GM19468 (cell line): ENCODE measurements around the gene CTIF.

Experiments
- ATAC-seq: cut with Tn5 transposase; IDR thresholded peaks from one replicate; pipeline ENCODE4 v1.9.1; 2021; ENCODE audit warnings: mild to moderate bottlenecking, moderate library complexity, moderate number of reproducible peaks; ENCODE audit not compliant: unreplicated experiment; ENCODE audit errors: extremely low read depth

CTIF gene

DNA sequence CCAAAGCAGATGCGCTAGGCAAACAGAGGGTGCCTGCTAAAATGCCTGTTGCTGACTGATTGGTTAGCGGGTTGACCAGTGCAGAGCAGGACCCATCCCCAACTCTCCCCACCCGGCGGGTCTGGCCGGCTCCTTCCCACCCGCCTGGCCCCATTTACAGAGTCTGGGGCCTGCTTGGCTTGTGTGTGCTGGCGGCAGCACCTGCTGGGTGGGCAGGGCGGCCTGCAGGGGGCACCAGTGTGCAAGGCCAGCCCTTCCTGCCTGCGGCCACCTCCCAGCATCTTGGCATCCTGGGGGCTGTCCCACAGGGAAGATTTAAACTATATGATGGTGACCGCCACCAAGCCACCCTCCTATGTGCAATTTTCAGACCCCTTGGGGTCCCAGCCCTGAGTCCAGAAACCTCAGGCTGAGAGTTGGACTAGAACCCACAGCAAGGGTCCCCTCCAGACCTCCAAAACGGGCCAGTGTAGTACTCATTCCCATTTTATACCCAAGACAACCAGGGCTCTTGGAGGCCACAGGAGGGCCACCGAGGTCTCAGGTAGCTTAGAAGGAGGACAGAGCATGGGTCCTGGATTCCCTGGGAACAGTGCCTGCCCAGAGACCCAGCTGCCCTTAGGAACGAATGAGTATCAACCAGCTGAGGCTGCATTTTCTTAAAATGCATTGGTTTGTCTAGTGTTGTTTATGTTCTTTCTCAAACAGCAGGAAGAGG, 238.4 kb downstream of the CTIF start:
- peak; percentile 58 for ATAC-seq

DNA sequence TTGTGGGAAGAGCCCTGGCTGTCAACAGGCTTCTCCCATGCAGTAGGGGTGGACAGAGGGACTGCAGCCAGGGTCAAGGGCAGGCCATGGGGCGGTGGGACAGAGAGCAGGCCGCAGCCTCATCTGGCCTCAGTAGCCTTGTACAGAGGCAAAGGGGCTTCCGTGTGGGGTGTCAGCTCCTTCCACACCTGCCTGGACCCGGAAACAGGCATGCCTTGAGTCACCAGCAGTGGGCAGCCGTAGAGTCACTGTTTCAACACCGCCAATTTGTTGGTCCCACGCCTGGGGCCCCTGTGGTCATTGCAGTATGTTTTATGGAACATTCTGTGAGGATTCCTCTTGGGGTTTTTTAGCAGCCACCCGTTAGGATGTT, 238.9 kb downstream of the CTIF start:
- ATAC-seq = no peak

DNA sequence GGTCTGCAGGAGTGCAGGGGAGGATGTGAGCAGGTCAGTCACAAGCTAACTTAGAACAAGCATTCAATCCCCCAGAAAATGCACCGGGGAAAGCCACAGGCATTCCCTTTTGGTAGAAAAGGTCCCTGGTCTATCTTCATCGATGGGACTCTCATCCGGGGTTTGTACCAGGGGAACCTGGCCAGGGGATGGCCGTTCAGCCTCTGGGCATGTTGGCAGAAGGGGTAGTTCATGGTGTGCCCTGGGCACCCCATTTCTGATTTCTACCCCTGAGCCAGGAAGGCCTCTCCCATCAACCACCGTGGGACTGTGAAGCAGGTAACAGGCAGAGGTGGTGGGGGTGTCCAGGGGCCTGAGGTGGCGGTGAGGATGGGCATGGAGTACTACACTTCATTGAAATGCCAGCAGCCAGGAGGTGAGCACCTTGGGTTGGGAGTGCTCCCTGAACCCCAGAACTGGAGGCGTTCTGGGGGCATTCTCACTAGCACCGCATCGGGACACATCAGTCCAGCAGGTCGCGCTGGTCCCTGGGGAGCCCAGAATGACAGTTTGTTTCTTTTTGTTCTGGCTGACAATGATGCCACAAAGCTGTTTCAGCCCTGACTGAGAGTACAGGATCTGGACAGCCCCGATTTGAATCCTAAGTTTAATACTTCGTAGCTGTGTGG, 239.6 kb downstream of the CTIF start:
- no peak for ATAC-seq

DNA sequence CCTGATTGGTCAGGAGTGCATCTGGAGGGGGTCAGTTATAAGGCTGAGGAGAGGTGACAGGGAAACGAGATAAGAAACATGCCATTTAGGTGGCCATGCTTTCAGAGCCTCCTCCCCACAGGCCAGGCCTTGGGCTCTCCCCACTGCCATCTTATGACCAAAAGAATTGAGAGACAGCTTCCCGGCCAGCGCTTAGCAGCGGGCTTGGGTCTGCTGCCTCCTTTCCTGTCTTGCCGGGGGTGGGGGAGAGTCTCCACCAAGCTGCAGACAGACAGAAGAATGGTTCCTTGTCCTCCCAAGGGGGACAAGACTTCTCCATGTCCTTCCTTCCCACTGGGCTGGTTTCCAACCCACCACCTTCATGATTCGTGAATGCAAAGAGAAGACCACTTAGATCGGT, 240.6 kb downstream of the CTIF start:
- no peak for ATAC-seq

DNA sequence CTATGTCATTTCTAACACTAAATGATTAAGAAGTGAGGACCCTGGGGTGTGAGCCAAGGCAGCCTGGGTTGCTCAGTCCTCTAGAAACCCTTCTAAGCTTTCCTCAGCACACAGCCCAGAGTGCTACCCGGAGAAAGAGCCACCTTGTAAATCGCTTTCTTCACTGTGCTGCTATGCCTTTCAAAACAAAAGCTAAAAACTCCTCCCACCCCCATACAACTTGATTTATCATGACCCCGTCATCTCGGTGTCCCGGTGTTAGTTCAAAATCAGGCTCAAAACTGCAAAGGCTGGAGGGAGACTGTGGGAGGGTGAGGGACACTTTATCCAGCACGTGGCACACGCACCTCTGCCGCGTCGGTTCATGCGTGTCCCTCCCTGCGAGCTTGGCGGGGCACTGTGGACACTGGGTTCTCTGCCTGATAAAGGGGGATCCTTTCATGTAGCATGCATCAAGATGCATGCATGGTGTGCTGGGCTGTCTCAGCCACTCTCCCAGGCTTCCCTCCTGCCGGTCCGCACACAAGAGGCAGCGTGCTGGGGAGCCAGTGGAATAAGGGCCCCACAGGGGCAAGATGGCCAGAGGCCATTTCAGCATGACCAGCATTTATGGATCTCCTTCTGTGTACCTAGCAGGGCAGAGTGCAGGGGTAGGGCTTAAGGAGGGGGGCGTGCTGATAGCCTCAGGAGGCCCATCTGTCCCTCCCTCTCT, 241.5 kb downstream of the CTIF start:
- ATAC-seq = no peak

DNA sequence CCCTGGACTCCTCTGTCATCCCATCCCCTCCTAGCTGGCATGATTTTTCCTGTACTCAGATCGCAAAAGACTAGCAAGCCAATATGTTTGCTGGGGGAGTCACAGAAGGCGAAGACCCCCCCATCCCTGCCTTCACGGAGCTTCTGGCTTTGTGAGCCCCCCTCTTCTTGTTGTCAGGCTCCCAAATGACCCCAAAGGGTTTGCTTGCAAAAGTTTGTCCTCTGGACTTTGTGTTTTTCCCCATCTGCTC, 242.0 kb downstream of the CTIF start:
- no peak for ATAC-seq

DNA sequence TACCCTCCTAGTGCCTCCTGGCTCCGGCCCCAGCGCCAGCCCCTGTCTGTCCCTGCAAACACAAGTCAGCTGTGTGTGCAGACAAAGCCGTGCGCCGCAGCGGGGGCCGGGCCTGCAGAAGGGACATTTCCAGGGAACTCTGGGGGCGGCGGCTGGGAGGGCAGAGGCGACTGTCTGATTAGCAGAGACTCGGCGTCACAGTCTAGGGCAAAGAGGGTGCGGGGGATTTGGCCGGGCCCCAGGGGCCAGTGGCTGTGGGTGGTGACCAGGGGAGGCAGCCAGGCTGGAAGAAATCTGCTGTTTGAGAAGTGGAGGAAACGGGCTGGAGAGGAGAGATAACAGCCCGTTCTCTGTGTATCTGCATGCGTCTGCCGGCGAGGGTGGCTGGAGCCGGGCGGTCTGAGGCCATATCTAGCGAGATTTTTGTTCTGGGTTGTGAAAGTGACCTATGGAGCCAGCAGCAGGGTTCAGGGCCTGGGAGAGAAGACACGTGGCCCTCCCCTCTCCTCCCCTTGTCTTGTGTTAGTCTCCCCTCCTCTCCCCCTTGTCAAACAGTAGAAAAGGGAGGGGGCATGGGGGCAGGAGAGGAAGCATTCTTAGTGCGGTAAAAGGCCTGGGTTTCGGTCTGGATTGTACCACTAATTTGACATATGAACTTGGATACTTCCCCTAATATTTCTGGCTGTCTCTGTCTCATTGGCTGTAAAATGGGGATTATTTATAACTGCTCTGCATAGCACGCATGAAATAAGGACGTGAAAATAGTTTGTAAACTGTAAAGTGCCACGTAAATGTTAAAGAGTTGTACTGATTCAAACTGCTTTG, 242.5 kb downstream of the CTIF start:
- ATAC-seq = no peak

DNA sequence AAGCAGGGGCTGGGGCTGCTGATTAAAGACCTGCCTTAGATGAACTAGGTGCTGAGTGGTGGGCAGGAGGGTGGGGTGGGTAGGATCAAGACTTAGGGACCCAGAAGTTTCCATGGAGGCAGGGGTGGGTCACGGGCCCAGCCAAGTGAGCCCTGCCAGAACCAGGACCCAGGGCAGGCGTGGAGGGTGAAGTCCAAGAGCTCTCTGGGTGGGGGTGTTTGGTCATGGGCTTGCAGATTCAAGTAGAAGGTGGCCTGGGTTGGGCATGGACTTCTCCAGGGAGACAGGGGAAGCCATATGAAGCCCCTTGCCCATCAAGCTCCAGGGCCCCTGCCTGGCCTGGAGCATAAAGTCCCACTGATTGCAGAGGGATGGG, 243.1 kb downstream of the CTIF start:
- ATAC-seq = no peak

DNA sequence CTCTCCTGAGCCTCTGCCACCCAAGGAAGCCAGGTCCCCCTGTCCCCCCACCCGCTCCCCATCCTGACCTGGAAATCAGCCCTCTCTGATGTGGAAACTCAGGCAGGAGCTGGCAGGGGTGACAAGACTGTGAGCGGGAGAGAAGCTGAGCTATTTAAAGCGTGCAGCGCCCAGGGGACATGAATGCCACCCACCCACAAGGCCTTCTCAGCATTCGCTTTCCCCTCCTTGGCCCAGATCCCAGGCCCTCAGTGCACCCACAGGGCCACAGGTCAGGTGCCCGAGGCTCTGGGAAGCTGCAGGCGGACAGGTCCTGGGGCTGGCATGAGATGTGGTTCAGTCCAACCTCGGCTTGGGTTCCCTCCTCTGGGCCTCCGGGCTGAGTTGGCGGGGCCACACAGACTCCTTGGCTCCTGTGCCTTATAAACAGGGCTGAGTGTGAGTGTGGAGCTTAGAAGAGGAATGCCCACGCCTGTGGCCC, 243.6 kb downstream of the CTIF start:
- no peak for ATAC-seq

DNA sequence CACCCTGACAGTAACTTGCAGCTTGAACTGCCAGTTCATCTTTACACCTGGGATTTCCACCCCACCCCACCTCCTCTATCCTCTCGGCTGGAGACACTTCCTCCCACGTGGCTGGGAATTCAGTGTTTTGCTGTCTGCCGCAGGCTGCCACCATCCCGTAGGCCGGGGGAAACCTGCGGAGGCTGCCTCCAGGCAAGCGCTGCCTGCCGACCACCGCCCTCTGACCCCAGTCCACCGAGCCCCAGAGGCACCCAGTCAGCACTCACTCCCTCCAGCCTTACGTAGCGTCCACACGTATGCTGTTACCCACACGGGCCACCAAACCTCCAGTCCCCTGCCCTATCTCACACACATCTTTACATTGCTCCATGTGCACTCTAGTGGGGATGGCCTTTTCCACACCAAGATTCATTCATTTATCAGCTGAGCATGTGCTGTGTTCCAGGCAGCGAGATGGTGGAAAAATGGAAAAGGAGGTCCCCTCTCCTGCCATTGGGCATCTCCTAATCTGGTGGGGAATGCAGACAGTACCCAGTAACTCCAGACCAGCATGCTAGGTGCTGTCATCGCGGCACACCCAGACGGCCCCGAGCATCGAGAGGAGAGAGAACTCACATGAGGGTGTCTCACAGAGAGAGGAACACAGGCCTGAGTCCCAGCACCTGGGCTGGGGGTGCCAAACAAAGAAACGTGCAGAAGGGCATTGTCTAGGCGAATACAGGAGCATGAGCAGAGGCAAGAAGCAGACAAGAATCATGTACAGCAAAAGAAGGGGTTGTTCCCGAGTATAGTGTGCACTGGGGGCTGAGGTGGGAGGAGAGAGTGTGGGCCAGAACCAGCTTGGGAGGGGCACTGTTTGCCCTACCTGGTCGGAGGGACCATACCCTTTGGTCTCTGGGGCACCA, 245.0 kb downstream of the CTIF start:
- no peak for ATAC-seq

DNA sequence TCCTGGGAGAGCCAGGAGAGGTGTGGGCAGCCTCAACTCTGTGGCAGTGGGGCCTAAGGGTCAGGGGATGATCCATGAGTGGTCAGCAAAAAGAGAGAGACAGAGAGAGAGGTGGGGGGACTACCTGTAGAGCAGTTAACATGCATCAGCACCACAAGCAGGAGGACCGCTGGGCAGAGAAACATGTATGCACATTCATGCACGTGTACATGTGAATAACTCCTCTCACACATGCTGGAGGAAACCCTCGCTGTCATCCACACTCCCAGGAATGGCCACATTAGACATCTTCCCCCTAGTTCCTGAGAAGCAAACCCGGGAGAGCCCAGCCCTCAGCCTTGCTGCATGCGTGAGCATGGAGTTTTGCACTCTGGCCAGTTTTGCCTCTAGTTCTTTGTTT, 245.8 kb downstream of the CTIF start:
- ATAC-seq = no peak

DNA sequence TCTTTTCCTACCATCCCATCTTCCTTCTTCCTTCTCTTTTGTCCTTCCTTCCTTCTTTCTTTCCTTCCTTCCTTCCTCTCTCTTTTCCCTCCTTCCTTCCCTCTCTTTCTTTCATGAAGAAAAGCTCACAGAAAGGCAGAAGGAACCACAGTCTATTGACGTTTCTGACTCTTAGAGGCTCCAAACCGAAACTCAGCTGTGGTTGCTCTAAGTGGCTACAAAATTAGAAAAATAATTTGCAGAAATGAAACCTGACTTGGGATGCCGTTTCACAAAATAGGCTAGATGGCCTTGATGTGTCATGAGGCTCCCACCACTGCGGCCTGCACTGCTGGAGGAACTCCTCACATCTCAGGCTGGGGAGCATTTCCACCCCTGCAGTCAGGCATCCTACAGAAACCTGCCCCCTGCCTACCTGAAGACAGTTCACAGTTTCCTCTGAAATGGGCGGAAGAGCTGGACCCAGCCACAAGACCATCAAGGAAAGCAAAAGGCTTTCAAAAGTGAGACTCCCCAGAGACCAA, 246.3 kb downstream of the CTIF start:
- ATAC-seq = peak; percentile 84

DNA sequence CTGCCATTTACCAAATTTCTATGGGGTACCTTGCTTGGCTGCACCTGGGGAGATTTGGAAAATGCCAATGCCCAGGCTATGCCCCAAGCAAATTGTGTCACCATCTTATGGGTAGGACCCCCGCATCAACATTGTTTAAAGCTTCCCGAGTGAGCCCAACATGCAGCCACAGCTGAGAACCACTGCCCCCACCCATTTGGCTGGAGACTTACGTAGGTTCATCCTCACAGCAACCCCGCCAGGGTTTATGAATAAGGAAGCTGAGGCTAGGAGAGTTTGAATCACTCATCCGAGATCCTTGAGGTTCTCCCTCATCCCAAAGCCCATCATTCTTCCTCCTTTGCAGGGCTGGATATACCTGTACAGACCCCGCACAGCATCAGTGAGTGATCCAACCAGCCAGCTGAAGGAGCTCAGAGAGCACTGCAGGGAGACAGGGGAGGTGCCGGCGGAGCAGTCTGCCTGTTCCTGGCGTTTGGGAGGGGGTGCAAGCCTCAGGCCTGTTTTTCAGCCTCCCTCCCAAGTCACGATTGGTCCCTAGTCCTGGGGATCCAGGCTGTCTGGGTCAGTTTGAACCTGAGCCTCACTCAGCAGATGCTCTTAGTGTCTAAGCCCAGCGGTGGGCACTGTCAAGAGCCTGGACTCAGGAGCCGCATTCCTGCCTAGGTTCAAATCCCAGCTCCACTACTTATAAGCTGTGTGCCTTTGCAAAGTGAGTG, 247.1 kb downstream of the CTIF start:
- no peak for ATAC-seq

DNA sequence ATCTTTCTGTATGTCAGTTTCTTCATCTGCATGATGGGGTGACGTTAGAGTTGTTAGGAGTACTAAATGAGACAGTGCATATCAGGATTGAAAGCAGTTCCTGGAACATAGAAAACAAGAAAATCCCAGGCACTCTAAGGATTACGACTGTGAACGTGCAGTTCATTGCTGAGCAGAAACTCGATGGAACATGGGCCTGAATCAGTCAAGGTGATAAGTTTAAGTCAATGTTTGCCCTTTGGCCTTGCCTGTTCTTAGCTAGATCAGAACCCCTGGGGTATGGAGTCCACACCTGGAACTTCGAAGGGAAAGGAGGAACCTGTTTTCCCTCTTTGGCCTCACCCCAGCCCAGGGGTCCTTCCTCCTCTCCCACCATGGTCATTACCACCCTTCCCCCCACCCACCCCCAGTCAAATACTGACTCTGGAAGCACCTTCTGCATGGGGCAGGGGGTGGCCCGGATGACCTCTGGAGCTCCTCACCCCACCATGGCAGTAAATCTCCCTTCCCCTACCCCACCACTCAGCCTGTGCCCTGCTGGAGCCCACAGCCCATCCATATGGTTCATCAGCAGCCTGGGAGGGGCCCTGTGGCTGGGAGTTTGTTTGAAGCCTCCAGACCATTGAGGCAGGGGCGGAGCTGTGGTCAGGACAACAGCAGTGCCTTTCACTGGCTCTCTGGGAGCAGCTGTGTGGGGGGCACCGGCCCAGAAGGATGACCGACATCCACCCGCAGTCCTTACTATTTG, 247.8 kb downstream of the CTIF start:
- no peak for ATAC-seq

DNA sequence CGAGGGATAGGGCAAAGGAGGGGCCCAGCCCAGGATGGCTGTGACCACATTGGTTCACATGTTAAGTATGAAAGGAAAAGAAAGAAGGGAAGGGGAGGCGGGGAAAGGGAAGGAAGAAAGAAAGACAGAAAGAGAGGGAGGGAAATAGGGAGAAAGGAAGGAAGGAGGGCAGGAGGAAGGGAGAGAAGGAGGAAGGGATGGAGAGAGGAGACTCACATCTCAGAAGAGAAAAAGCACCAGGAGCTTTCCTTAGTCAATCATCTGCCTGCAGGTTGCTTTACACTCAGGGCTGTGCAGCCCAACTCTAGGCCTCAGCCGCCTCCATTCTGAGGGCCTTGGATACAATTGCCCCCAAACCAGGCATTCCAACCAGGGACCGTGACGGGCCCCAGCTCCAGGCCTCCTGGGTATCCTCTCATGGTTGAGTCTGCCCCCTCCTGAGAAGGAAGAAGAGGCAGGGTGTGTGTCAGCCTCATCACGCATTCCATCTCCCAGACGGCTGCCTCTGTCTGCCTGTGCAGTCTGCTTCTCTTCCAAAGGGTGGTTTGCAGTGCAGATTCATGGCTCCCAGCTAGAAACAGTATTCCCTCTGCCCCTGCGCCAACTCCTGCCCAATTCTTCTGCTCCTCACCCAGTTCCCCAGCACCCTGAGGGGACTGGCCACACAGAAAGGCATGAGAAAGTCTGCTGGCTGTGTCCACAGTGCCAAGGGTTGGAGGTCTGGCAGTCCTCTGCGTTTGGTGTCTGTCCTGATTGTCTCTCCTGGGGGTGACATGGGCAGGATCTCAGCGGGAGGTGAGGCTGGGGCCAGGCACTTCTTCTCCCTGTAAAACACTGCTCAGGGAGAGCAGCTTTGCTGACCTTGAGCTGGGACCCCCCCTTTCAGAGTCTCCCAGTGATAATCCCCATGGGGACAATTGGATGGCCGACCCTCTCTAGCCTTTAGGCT, 248.6 kb downstream of the CTIF start:
- ATAC-seq = no peak

DNA sequence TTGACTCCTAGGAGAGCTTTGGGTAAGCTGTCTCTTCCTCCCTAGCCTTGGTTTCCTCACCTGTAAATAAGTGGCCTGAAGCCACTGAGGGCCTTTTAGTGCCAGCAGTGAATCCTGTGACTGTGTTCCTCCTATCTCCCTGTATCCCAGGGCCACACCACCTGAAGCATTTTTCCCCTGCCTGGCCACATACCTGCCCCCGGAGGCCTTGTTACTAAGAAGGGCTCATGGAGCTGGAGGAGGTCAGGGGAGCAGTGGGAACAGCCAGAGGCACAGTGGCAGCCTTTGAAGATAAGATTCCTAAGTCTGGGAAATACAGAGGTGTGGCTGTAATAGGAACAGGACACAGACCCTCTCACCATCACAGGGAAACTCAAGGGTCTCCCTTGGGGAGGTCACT, 249.5 kb downstream of the CTIF start:
- no peak for ATAC-seq

DNA sequence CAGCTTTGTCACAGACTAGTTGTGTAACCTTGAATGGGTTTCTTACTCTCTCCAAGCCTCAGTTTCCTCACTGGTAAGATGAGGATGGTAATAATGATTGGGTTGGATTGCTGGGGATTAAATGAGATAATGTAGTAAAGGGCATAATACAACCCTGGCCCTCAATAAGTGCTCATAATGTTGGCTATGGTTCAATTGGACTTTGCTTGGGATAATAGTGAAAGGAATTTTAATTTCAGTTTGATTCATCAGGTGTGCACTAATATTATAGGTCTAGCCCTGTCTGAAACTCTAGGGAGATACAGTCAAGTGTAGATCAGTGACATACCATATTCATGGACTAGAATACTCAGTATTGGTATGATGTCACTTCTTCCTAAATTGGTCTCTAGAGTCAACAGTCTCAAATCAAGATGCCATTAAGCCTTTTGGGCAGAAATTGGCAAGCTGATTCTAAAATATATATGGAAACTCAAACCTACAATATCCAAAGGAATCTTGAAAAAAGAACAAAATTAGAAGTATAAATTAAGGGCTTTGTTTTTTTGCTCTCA, 250.5 kb downstream of the CTIF start:
- ATAC-seq = no peak
